Right cardiac atrium (tissue), 5 donors: Measurements from ENCODE around the gene NRXN2. TPM values are rescaled to one million over a fixed set of nuclear protein-coding genes. Genes with fewer than 3 reads are reported as not detected.
"Not testable (repeated sequence)": the region's sequence is repeated elsewhere in the genome, so short reads cannot be mapped to it uniquely, and the experiment has no call there.

Experiments used
- ATAC-seq, 2 donors: fragments of 200-7000 bp; cut with Tn5 transposase; one replicate each; pipeline versions ENCODE4 v1.8.0 to v1.9.1; 2020; ENCODE audit warnings: moderate library complexity in 2 of 2, mild to moderate bottlenecking in 1 of 2
- DNase-seq, 3 donors: peaks; one replicate each; pipeline ENCODE4 v3.0.0-alpha.2; 2020
- H3K27ac ChIP-seq: one replicate; pipeline ENCODE4 v1.5.1; 2013; ENCODE audit warnings: mild to moderate bottlenecking, low read length, control low read depth, moderate library complexity
- H3K27me3 ChIP-seq: one replicate; pipeline ENCODE4 v1.6.1; 2013; ENCODE audit not compliant: control insufficient read depth, insufficient read depth
- H3K4me1 ChIP-seq: one replicate; pipeline ENCODE4 v1.6.1; 2013; ENCODE audit warnings: low read length; ENCODE audit not compliant: control insufficient read depth, insufficient read depth
- H3K4me3 ChIP-seq: one replicate; pipeline ENCODE4 v1.5.1; 2013; ENCODE audit warnings: low read length, control low read depth
- H3K9me3 ChIP-seq: one replicate; pipeline ENCODE4 v1.6.1; 2013; ENCODE audit warnings: low read length; ENCODE audit not compliant: control insufficient read depth
- WGBS: extraction: QIAGEN DNeasy Blood & Tissue Kit; methylation state at CpG from one replicate; pipeline ENCODE4 v1.1.7; 2013; 5-methylcytosine and 5-hydroxymethylcytosine counted together
- intact Hi-C, 4 donors: fragments of 100-400 bp; cut with DNase I; formaldehyde crosslinking; loops; one replicate each; pipeline versions ENCODE4 v1.11.0 to v1.14.0; 2022 to 2023
- polyA plus RNA-seq: library from polyadenylated mRNA; stranded (reverse); fragments of 200-250 nt; gene quantifications from one replicate; pipeline ENCODE4 v1.2.3, GENCODE V29; 2013
- total RNA-seq, 4 donors: library from RNA; stranded (reverse); fragmentation: NEBNext Ultra II Directional; extraction: Animal tissue kit (Norgen Biotek cat#: 25700); gene quantifications; one replicate each; pipeline ENCODE4 v1.2.1, GENCODE V29; 2021
- donor health status: healthy with polysubstance abuse.
- donor health status: DM: no; HTN: yes; CAD: no.
- donor health status: DM: no; HTN: no; CAD: no.
- donor health status: DM: no; HTN: yes; CAD: no; lungs with severe emphysema.
- donor health status: DM: yes; HTN: yes; CAD: no.

NRXN2 gene
- total and polyA plus RNA-seq, 5 donors = 2.1 to 5.7 (median 2.7) TPM

DNA sequence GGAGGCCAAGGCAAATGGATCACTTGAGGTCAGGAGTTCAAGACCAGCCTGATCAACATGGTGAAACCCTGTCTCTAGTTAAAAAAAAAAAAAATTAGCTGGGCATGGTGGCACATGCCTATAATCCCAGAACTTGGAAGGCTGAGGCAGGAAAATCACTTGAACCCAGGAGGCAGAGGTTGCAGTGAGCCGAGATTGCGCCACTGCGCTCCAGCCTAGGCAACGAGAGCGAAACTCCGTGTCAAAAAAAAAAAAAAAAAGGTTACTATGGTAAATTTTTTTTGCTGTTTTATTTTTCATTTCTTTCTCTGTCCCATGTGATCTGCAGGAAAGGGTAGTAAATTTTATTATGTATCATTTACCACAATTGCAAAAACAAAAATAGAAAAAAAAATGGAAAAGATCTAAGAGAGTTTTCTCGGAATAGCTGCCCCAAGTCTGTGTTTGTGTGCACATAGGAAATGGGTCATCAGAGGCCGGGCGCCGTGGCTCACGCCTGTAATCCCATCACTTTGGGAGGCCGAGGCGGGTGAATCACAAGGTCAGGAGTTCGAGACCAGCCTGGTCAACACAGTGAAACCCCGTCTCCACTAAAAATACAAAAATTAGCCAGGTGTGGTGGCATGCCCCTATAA is 58.6 kb downstream of the NRXN2 start:
- intact Hi-C loops, H3K27ac ChIP-seq, H3K4me1 ChIP-seq, H3K9me3 ChIP-seq, H3K4me3 ChIP-seq, H3K27me3 ChIP-seq, ATAC-seq: not testable (repeated sequence)
- 85% methylated on average over 15 of the region's 15 CpGs for WGBS
- DNase-seq = peak in 1 of 3 donors; percentile 49

DNA sequence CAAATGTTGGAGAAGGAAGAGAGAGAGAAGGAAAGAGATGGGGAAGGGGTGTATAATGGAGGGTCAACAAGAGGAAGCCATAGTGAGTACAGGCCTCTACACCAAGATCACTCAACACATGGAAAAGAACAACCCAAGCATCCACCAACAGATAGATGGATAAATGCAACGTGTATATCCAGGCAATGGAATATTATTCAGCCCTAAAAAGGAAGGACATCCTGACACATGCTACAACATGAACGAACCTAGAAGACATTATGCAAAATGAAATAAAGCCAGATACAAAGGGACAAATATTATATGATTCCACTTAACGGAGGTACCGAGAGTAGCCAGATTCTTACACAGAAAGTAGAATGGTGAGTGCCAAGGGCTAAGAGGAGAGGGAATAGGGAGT is 59.3 kb downstream of the NRXN2 start:
- Histone ChIP-seq H3K27ac (no peak overlapping the region), H3K4me1 (no peaks in the 10 kb centered on the region), H3K4me3 (no peak overlapping the region), H3K9me3 (no peaks in the 10 kb centered on the region), H3K27me3 (no peaks in the 10 kb centered on the region)
- ATAC-seq = no peak
- no peak for DNase-seq
- intact Hi-C loops = no loop called here
- 93% methylated on average over 4 of the region's 4 CpGs for WGBS

- Histone ChIP-seq H3K9me3 (no peaks in the 10 kb centered on the region), H3K27me3 (no peaks in the 10 kb centered on the region), H3K27ac (no peak overlapping the region), H3K4me1 (no peaks in the 10 kb centered on the region), H3K4me3 (no peak overlapping the region)
- intact Hi-C loops = no loop called here
- 76% methylated on average over 7 of the region's 7 CpGs for WGBS
- no peak for ATAC-seq
- no peak for DNase-seq
These were observed 61.4 kb downstream of the NRXN2 start for GRCh38 chr11:64661614-64662013.

GRCh38 chr11:64661146-64661545 is 61.9 kb downstream of the NRXN2 start:
- DNase-seq (peak in 2 of 3 donors; percentile 70 to 81), ATAC-seq (peak; percentile 74 to 83)
- intact Hi-C loops = no loop called here
- no peaks in the 10 kb centered on the region for H3K9me3 ChIP-seq
- H3K27ac ChIP-seq = no peak overlapping the region
- no peak overlapping the region for H3K4me3 ChIP-seq
- 45% methylated on average over 6 of the region's 6 CpGs for WGBS
- H3K4me1 ChIP-seq = no peaks in the 10 kb centered on the region
- no peaks in the 10 kb centered on the region for H3K27me3 ChIP-seq

DNA sequence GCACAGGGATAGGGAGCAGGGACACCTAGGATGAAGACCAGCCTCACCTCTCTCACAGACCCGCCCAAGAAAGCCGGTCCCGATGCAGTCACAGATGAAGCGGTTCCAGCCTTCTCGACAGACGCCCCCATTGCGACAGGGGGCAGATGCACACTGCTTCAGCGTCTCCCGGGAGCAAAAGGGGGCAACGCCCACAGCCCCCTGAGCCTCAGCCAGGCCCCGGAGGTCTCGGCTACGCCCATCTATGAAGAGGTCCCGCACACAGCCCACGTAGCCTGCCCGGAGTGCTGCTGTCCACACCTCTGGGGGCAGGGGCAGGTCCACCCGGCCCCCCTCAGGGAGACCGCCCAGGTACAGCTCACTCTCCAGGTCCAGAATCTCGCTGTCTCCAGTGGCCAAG is 62.3 kb downstream of the NRXN2 start:
- intact Hi-C loops = no loop called here
- DNase-seq (peak in 1 of 3 donors; percentile 46), ATAC-seq (peak; percentile 8 to 9)
- no peak overlapping the region for H3K4me3 ChIP-seq
- no peaks in the 10 kb centered on the region for H3K27me3 ChIP-seq
- H3K9me3 ChIP-seq = no peaks in the 10 kb centered on the region
- WGBS = 75% methylated on average over 19 of the region's 19 CpGs
- no peak overlapping the region for H3K27ac ChIP-seq
- H3K4me1 ChIP-seq = no peaks in the 10 kb centered on the region

DNA sequence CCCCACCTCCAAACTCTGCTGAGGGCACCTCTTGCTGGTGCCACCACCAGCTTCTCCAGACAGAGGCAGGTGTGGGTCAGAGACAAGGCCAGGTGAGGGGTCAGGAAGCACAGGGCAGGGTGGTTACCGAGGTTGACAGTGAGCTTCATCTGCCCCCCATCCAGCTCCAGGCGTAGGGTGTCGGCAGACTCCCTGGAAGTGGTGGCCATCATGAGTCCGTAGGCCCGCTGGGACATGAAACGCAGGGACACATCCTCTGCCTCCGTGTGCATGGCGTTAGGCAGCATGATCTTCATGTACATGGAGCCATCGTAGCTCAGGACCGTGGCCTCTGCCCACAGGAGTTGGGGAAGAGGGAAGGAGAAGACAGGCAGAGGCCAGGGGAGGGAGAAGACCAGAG is 62.8 kb downstream of the NRXN2 start:
- intact Hi-C loops = no loop called here
- 89% methylated on average over 10 of the region's 10 CpGs for WGBS
- ATAC-seq (no peak), DNase-seq (no peak)
- no peak overlapping the region for H3K4me3 ChIP-seq
- H3K4me1 ChIP-seq = no peaks in the 10 kb centered on the region
- H3K27me3 ChIP-seq = no peaks in the 10 kb centered on the region
- no peak overlapping the region for H3K27ac ChIP-seq
- H3K9me3 ChIP-seq = no peaks in the 10 kb centered on the region

GRCh38 chr11:64659417-64660144 is 63.4 kb downstream of the NRXN2 start:
- intact Hi-C loops = no loop called here
- Histone ChIP-seq H3K9me3 (no peaks in the 10 kb centered on the region), H3K27me3 (no peaks in the 10 kb centered on the region), H3K27ac (no peak overlapping the region), H3K4me1 (no peaks in the 10 kb centered on the region), H3K4me3 (no peak overlapping the region)
- 86% methylated on average over 9 of the region's 9 CpGs for WGBS
- no peak for DNase-seq
- ATAC-seq = no peak

DNA sequence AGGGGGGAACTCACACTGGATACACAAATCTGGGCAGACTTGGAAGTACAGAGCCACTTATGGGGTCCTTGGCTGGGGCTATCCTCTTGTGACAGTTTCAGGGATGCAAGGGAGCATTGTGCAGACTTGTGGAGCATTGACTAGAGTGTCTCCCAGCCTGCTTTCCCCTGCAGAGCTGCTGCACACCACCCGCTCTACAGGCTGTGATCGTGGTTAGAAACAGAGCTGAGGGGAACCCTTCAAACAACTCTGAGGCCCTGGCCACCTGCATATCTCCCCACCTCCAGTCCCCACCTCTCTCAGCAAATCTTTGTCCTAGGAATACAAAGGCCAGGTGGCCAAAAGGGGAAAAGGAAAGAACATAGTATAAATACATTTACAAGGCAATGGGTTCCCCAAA is 64.7 kb downstream of the NRXN2 start:
- intact Hi-C loops = no loop called here
- Histone ChIP-seq H3K4me3 (no peak overlapping the region), H3K27ac (no peak overlapping the region), H3K4me1 (no peaks in the 10 kb centered on the region), H3K9me3 (no peaks in the 10 kb centered on the region), H3K27me3 (no peaks in the 10 kb centered on the region)
- 92% methylated on average over 2 of the region's 2 CpGs for WGBS
- DNase-seq = no peak
- no peak for ATAC-seq

GRCh38 chr11:64656862-64657261 is 66.1 kb downstream of the NRXN2 start:
- H3K4me1 ChIP-seq = no peaks in the 10 kb centered on the region
- no peak overlapping the region for H3K4me3 ChIP-seq
- H3K9me3 ChIP-seq = no peaks in the 10 kb centered on the region
- no peaks in the 10 kb centered on the region for H3K27me3 ChIP-seq
- 89% methylated on average over 6 of the region's 6 CpGs for WGBS
- peak in 1 of 3 donors; percentile 25 for DNase-seq
- ATAC-seq = no peak
- intact Hi-C loops = no loop called here
- no peak overlapping the region for H3K27ac ChIP-seq

DNA sequence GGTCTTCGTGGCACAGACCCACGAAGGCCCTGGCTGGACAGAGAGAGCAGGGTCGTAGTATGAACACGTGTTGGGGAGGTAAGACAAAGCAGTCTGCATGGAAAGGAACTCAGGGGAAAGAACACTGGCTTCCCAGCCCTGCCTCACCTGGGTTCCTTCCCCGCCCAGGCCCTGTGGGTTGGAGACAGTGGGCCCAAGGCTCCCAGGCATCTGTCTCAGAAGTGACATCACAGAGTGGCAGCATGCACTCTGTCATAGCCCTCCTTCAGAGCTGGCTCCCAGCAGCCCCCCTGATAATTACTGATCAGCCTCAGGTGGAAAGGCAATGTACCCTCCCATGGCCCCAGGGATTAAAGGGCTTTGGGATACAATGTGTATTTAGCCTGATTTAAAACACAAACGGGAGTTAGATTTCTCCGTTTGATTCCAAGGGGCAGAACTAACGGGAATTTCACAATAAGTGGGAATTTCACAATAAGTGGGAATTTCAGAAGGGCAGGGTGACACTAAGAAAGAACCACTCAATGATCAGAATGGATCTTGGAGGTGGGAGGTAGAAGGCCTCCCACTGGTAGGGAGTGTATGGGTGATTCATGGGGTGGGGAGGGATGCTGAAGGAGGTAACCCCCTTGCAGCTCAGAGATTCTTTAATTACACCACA is 66.9 kb downstream of the NRXN2 start:
- intact Hi-C loops = no loop called here
- H3K4me3 ChIP-seq = no peak overlapping the region
- no peaks in the 10 kb centered on the region for H3K27me3 ChIP-seq
- no peak overlapping the region for H3K27ac ChIP-seq
- ATAC-seq = no peak
- peak in 1 of 3 donors; percentile 33 for DNase-seq
- H3K9me3 ChIP-seq = no peaks in the 10 kb centered on the region
- 67% methylated on average over 8 of the region's 8 CpGs for WGBS
- no peaks in the 10 kb centered on the region for H3K4me1 ChIP-seq

- no peaks in the 10 kb centered on the region for H3K4me1 ChIP-seq
- intact Hi-C loops = loop anchor here in 2 of 4 donors (5.0 kb wide), 2 partner anchors 103 to 208 kb away; no protein-coding TSS in a partner anchor
- no peaks in the 10 kb centered on the region for H3K9me3 ChIP-seq
- DNase-seq = peak in 2 of 3 donors; percentile 54 to 69
- no peak overlapping the region for H3K27ac ChIP-seq
- H3K27me3 ChIP-seq = no peaks in the 10 kb centered on the region
- 71% methylated on average over 13 of the region's 13 CpGs for WGBS
- no peak overlapping the region for H3K4me3 ChIP-seq
- ATAC-seq = peak in 1 of 2 donors; percentile 20
These were observed 67.9 kb downstream of the NRXN2 start for GRCh38 chr11:64654958-64655541.
